Urothelium cell line (cell line): ENCODE measurements around the gene ENO2.
A peak's percentile ranks its signal among the peaks of the same experiment; 100 is the strongest.

Experiments used
- DNase-seq: peaks from one replicate; pipeline ENCODE4 v3.0.0; 2011; ENCODE audit warnings: low spot score, mixed read lengths
- FAIRE-seq: peaks from 2 replicates; lab custom pipeline; 2011; peaks lifted over from hg19 to GRCh38; lab: Jason Lieb, UNC

Gene ENO2

DNA sequence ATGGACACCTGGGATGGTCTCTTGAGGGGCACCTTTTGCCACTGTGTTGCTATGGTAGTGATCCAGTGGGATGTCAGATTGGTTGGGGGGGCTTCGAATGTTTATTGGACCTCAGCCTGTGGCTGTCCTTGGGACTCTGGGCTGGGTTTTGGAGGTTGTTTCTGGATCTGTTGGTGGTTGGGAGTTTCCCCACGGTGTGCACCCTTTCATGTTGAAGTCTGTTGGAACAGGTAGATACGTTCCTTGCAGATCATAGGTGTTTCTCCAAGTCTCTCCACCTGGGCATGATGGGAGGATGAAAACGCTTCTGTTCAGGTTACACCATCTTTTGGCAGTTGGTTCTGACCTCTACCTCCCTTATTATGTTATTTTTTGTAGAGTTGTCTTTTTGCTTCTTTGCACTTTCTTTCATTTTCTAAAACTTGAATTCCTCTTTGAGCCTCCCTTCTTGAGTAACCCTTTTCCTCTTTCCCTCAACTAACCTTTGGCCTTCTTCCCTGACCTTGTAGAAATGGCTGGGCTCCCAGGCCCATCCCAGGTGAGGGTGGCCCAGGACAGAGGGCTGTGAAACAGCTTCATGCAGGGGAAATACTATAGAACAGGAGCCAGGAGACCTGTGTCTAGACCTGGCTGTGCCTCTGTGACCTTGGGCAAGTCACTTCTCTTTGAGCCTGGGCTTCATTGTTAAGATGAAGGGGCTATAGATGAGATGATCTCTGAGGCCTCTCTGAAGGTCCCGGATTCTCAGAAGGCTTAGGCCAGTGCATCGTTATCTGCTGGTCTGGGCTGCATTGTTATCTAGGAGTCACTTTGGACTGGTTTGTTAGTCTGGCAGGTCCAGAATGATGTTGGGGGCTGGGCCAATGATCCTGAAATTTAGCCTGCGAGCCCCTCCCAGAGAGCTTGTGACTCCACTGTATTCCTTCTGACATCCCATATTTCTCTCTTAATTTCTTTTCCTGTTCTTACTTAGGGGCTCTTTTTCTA lies 15.4 kb downstream of the ENO2 start:
- FAIRE-seq = peak; percentile 9
- DNase-seq = no peak

DNA sequence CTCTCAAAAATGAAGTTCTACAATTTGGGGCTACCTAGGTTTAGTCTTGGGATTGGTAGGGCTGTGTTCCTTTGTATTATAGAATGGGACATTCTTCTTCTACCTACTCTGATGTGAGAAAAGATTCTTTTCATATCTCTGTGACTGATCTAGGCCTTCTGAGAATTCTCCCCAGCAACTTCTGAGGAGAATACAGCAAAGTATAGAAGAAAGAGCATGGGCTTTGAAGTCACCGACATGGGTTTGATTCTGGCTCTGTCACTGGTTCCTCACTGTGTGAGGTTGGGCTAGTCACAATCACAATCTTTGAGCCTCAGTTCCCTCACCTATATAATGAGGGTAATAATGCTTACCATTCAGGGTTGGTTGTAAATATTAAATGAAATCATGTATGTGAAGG lies 18.4 kb downstream of the ENO2 start:
- no peak for DNase-seq
- no peak for FAIRE-seq

DNA sequence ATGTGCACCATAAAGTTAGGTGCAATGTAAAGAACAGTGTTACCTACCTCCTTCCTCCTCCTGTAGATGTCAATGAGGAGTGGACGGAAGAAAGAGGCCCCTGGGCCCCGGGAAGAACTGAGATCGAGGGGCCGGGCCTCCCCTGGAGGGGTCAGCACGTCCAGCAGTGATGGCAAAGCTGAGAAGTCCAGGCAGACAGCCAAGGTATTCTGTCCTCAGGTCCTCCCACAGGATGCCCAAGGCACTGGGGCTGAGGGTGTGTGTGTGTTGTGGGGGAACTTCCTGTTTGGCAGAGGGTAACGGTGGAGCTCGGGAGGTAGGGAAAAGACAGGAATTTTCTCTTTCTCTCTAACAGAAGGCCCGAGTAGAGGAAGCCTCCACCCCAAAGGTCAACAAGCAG lies 19.7 kb downstream of the ENO2 start:
- no peak for FAIRE-seq
- no peak for DNase-seq

DNA sequence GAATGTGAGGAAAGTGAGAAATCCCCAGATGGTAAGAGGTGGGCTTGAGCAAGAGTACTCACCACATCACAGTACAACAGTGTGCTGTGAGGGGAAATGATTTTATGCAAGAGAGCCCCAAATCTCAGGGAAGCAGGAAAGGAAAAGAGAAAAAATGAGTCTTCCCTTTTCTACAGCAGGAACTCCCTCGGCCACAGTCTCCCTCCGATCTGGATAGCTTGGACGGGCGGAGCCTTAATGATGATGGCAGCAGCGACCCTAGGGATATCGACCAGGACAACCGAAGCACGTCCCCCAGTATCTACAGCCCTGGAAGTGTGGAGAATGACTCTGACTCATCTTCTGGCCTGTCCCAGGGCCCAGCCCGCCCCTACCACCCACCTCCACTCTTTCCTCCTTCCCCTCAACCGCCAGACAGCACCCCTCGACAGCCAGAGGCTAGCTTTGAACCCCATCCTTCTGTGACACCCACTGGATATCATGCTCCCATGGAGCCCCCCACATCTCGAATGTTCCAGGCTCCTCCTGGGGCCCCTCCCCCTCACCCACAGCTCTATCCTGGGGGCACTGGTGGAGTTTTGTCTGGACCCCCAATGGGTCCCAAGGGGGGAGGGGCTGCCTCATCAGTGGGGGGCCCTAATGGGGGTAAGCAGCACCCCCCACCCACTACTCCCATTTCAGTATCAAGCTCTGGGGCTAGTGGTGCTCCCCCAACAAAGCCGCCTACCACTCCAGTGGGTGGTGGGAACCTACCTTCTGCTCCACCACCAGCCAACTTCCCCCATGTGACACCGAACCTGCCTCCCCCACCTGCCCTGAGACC lies 21.2 kb downstream of the ENO2 start:
- FAIRE-seq = no peak

DNA sequence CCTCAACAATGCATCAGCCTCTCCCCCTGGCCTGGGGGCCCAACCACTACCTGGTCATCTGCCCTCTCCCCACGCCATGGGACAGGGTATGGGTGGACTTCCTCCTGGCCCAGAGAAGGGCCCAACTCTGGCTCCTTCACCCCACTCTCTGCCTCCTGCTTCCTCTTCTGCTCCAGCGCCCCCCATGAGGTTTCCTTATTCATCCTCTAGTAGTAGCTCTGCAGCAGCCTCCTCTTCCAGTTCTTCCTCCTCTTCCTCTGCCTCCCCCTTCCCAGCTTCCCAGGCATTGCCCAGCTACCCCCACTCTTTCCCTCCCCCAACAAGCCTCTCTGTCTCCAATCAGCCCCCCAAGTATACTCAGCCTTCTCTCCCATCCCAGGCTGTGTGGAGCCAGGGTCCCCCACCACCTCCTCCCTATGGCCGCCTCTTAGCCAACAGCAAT lies 21.8 kb downstream of the ENO2 start:
- DNase-seq = no peak
- FAIRE-seq = no peak

More for the DNA sequence above, 21.2 kb downstream of the ENO2 start:
- DNase-seq = no peak

DNA sequence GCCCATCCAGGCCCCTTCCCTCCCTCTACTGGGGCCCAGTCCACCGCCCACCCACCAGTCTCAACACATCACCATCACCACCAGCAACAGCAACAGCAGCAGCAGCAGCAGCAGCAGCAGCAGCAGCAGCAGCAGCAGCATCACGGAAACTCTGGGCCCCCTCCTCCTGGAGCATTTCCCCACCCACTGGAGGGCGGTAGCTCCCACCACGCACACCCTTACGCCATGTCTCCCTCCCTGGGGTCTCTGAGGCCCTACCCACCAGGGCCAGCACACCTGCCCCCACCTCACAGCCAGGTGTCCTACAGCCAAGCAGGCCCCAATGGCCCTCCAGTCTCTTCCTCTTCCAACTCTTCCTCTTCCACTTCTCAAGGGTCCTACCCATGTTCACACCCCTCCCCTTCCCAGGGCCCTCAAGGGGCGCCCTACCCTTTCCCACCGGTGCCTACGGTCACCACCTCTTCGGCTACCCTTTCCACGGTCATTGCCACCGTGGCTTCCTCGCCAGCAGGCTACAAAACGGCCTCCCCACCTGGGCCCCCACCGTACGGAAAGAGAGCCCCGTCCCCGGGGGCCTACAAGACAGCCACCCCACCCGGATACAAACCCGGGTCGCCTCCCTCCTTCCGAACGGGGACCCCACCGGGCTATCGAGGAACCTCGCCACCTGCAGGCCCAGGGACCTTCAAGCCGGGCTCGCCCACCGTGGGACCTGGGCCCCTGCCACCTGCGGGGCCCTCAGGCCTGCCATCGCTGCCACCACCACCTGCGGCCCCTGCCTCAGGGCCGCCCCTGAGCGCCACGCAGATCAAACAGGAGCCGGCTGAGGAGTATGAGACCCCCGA lies 22.5 kb downstream of the ENO2 start:
- FAIRE-seq (no peak), DNase-seq (no peak)

DNA sequence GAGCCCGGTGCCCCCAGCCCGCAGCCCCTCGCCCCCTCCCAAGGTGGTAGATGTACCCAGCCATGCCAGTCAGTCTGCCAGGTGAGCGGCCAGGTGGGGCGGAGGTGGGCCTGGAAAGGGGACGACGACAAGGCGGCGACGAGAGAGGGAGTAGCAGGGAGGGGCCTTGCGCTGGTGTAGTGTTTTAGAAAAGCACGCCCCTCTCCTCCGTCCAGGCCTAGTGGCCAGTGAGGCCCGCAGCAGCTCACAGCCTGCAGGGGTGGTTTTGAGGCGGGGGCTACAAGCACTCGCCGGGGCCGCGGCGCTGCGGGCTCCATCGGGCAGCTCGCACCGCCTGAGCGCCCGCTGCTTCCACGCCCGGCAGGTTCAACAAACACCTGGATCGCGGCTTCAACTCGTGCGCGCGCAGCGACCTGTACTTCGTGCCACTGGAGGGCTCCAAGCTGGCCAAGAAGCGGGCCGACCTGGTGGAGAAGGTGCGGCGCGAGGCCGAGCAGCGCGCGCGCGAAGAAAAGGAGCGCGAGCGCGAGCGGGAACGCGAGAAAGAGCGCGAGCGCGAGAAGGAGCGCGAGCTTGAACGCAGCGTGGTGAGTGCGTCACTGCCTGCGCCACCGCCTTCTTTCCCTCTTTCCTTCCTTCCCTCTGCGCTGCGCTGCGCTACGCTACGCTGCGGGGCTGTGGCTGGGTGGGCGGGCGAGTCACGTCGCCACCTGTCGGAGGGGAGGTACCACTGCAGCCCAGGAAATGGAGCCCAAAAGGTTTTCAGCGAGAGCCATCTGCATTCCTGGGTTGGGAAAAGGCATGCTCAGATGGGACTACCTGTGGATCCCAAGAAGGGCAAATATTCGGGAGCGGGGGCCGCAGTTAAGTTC lies 23.3 kb downstream of the ENO2 start:
- FAIRE-seq (peak; percentile 97), DNase-seq (peak; percentile 89)

DNA sequence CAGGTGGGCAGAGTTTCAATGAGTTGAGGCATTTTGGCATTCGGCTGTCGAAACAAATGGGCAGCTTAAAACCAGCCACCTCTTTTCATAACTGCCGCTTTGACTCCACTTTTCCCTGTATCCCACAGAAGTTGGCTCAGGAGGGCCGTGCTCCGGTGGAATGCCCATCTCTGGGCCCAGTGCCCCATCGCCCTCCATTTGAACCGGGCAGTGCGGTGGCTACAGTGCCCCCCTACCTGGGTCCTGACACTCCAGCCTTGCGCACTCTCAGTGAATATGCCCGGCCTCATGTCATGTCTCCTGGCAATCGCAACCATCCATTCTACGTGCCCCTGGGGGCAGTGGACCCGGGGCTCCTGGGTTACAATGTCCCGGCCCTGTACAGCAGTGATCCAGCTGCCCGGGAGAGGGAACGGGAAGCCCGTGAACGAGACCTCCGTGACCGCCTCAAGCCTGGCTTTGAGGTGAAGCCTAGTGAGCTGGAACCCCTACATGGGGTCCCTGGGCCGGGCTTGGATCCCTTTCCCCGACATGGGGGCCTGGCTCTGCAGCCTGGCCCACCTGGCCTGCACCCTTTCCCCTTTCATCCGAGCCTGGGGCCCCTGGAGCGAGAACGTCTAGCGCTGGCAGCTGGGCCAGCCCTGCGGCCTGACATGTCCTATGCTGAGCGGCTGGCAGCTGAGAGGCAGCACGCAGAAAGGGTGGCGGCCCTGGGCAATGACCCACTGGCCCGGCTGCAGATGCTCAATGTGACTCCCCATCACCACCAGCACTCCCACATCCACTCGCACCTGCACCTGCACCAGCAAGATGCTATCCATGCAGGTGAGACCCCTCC lies 24.2 kb downstream of the ENO2 start:
- peak; percentile 55 for FAIRE-seq

DNA sequence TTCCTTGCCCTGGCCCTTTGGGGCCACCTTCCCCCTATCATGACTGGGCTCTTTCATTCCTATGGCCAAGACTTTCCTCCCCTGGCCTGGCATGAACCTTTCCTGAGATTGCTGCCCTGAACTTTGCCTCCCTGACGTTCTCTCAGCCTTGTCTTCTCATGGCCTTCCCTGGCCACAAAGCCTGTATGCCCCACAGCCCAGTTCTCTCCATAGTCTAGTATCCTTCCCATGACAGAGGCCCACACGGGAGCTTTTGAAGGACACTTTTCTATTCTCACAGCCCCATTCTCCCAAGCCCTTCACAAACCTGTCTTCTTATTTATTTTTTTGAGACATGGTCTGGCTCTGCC lies 24.8 kb downstream of the ENO2 start:
- DNase-seq = no peak
- no peak for FAIRE-seq

More for the DNA sequence above, 24.2 kb downstream of the ENO2 start:
- no peak for DNase-seq

DNA sequence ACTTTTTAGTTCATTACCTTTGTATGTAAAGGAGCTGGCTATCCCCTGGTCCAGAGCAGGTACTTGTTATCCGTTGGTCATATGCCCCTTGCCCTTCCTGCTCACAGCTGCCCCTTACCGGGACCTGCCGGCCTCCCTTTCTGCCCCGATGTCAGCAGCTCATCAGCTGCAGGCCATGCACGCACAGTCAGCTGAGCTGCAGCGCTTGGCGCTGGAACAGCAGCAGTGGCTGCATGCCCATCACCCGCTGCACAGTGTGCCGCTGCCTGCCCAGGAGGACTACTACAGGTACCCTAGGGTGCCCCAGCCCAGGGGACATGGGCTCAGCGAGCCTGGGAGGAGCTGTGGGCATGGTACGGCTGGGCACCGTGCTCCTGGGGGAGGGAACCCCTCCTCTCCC lies 26.9 kb downstream of the ENO2 start:
- no peak for DNase-seq
- no peak for FAIRE-seq

DNA sequence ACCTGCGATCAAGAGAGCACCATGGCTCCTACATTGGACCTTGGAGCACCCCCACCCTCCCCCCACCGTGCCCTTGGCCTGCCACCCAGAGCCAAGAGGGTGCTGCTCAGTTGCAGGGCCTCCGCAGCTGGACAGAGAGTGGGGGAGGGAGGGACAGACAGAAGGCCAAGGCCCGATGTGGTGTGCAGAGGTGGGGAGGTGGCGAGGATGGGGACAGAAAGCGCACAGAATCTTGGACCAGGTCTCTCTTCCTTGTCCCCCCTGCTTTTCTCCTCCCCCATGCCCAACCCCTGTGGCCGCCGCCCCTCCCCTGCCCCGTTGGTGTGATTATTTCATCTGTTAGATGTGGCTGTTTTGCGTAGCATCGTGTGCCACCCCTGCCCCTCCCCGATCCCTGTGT lies 27.4 kb downstream of the ENO2 start:
- FAIRE-seq (no peak), DNase-seq (no peak)

DNA sequence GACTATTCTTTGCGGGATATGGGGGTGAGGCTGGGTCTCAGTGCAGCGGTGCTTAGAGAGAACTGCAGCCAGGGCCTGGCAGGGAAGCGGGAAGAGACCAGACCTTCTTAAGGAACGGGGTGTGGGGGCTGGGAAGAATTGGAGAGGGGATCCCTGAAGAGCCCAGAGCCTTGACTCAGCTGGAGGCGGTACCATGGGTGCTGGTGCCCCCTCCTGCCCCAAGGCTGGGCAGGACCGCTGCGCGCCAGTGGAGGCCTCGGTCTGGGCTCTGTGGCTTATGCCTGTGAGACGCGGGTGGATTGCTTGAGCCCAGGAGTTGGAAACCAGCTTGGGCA lies 27.9 kb downstream of the ENO2 start:
- FAIRE-seq (no peak), DNase-seq (no peak)

DNA sequence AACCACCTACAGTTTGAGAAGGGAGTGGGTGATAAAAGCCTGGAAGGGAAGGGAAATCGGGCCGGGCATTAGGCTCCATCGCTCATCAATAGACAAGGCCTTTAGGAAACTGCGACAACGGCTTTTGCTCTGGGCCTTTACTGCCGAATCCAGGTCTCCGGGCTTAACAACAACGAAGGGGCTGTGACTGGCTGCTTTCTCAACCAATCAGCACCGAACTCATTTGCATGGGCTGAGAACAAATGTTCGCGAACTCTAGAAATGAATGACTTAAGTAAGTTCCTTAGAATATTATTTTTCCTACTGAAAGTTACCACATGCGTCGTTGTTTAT lies 29.0 kb downstream of the ENO2 start:
- FAIRE-seq (no peak), DNase-seq (peak; percentile 83)

DNA sequence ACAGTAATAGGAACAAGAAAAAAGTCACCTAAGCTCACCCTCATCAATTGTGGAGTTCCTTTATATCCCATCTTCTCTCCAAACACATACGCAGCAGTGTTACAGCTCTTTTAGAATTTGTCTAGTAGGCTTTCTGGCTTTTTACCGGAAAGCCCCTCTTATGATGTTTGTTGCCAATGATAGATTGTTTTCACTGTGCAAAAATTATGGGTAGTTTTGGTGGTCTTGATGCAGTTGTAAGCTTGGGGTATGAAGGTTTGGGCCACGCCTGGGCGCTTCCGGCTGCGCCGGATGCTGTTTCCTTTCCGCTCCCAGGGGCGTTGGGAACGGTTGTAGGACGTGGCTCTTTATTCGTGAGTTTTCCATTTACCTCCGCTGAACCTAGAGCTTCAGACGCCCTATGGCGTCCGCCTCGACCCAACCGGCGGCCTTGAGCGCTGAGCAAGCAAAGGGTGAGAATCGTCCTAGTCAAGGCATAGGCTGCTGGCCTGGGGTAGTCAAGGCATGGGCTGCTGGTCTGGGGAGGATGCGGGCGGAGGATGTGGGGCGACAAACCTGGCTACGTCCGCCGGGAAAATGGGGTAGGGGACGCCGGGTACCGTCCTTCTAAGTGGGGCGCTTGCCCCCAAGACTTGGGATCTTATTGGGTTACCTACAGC lies 29.5 kb downstream of the ENO2 start, which contains the start of the genes C12orf57 and RNU7-1:
Gene C12orf57 (plus strand): TSS at position 301 of the 659 bp plus-strand sequence. CDS start 100 bp downstream, at position 401.
Gene RNU7-1 (plus strand): TSS at position 95 of the 659 bp plus-strand sequence.
- DNase-seq (peak; percentile 77), FAIRE-seq (no peak)

DNA sequence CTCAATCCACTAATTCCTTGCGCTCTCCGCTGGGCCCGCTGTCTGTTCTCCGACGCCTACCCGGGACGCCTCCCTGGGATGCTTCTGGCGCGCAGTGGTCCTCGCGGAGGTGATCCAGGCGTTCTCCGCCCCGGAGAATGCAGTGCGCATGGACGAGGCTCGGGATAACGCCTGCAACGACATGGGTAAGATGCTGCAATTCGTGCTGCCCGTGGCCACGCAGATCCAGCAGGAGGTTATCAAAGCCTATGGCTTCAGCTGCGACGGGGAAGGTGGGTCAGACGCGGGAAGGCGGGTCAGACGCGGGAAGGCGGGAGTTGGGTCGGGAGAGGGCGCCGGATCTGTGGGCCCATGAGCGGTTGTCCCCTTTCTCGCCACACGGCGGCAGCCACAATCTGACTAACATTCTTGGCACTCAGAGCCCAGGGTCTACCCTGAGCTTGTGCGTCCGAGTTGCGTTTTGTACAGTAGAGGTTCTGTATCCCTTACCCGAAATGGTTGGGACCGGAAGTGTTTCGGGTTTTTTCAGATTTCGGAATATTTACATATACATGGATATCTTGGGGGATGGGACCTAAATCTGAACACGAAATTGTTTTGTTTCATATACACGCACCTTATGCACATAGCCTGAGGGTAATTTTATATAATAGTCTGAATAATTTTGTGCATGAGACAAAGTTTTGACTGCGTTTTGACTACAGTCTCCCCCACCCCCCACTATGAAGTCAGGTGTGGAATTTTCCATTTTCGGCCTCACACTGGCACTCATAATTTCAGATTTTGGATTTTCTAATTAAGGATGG lies 30.2 kb downstream of the ENO2 start:
- DNase-seq (peak; percentile 93), FAIRE-seq (peak; percentile 13)

DNA sequence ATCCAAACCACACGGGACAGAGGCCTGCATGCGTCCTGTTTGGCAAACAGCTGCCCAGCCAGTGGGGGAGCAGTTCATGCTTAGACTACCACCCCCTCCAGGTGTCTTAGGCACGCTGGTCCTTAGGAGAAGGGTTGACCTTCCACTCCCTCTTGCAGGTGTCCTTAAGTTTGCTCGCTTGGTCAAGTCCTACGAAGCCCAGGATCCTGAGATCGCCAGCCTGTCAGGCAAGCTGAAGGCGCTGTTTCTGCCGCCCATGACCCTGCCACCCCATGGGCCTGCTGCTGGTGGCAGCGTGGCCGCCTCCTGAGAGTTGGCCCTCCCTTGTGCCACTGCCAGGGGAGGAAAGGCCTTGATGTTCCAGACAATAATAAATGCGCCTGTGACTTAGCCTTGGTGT lies 31.2 kb downstream of the ENO2 start:
- FAIRE-seq (no peak), DNase-seq (no peak)

DNA sequence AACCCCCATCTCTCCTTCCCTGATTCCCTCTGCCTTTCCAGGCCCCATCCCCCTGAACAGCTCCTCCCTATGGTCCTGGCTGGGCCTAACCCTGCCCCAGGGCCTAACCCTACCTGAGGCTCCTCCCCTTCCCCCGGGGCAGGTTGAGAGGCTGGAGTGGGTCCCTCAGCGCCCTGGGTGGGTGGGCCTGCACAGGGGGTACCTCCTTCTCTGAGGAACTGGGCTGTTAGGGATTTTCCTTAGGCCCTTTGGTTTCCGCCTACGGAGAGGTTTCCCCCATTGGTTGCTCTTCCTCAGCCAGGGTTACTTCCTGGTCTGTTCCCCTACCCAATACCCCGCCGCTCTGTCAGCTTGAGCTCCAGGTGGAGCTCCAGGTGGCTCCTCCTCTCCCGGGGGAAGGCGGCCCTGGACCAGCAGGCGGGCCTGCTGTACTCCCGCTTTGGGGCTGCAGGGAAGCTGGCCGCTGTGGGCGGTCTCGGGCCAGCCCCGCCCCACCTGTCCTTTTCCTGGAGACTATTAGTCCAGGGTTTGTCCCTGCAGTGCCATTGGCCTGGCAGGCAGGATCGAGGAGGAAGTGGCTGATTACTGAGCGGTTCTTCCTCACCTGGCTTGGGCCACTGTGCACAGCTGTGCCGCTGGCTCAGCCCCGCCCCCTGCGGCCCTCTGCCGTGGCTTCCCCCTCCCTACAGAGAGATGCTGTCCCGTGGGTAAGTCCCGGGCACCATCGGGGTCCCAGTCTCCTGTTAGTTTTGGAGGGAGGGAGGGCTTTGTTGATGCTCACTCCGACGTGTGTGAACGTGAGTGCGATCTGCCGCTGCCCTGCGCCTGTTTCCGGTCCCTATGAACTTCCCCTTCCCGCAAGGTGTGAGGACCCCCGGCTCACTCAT lies 31.9 kb downstream of the ENO2 start:
- no peak for FAIRE-seq
- no peak for DNase-seq
